Epithelial cell of proximal tubule (primary cell): Measurements from ENCODE around the gene SAMD4A. TPM values are rescaled to one million over a fixed set of nuclear protein-coding genes. Genes with fewer than 3 reads are reported as not detected.

Experiments
- DNase-seq: peaks from one replicate; pipeline ENCODE4 v3.0.0-alpha.2; 2011; ENCODE audit warnings: low read depth
- H3K4me3 ChIP-seq: 2 replicates; pipeline ENCODE4 v1.5.1; 2011; ENCODE audit warnings: low read depth, mild to moderate bottlenecking, low read length
- total RNA-seq: library from RNA; depleted of rRNA; stranded (reverse); fragments of >200 nt; gene quantifications from 2 replicates; pipeline ENCODE4 v1.2.3, GENCODE V29; 2015
- TF ChIP-seq, protein P1 (sequence below): conservative IDR thresholded peaks from 2 replicates; pipeline ENCODE4 v1.5.1; 2012; ENCODE audit warnings: low read depth, mild to moderate bottlenecking, low read length

Gene SAMD4A
- total RNA-seq, 1 donor from 2014 or later, result 18.9 TPM

DNA sequence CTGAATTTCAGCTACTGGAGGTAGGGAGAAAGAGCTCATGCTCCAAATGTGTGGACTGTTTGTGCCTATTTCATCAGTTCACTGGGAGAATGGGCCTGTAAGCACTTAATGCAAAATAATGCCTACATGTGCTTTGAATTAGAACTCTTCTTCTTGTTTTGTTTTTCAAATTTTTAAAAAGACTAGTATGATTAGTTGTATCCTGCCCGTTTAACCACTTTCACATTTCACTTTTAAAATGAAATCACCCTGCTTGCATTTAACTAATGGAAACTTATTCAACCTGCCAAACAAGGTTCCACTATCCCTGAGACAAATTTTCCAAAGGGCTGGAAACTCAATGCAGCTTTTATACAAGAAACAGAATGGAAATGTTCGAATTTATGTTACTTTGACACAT lies 79.7 kb downstream of the SAMD4A start:
- TF ChIP-seq, protein P1, sequence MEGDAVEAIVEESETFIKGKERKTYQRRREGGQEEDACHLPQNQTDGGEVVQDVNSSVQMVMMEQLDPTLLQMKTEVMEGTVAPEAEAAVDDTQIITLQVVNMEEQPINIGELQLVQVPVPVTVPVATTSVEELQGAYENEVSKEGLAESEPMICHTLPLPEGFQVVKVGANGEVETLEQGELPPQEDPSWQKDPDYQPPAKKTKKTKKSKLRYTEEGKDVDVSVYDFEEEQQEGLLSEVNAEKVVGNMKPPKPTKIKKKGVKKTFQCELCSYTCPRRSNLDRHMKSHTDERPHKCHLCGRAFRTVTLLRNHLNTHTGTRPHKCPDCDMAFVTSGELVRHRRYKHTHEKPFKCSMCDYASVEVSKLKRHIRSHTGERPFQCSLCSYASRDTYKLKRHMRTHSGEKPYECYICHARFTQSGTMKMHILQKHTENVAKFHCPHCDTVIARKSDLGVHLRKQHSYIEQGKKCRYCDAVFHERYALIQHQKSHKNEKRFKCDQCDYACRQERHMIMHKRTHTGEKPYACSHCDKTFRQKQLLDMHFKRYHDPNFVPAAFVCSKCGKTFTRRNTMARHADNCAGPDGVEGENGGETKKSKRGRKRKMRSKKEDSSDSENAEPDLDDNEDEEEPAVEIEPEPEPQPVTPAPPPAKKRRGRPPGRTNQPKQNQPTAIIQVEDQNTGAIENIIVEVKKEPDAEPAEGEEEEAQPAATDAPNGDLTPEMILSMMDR, result no peak

DNA sequence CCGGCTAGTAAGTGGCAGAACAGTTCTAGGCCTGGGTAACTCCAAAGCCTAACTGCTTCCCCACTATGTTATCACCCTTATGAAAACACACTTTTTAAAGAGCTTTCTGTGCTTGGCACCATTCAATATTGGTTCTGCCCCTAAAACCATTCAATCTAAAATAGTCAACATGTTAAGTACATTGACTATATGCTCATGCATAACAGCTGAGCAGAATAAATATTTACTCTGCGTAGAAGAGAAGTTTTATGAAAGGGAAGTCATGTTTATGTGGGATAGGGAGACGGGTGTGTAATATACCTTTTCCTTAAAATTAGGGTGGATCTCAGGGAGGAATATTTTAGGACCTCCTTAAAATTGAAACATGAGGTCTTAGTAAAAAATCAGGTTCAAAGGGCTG lies 80.5 kb downstream of the SAMD4A start:
- DNase-seq, result no peak
- TF ChIP-seq, protein P1, result no peak
- H3K4me3 ChIP-seq, result no peak overlapping the region

More for the DNA sequence above, 79.7 kb downstream of the SAMD4A start:
- H3K4me3 ChIP-seq, result no peak overlapping the region
- DNase-seq, result no peak

DNA sequence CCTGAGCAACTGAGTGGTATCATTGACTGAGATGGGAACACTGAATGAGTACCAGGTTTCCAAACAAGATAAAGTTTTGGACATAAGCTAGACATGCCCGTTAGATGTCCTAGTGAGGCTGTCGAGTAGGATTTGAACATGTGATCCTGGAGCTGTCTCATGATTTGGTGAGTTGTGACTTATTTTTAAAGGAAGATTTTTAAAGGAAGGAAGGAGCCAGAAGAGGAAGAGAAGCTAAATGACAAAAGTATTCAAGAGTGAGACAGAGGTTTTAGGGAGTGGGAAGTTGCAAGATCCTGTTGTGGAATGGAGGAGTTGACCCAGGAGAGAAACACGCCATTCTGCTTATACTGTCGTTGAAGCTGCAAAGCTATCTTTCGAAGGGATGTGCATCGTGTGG lies 82.1 kb downstream of the SAMD4A start:
- H3K4me3 ChIP-seq, result no peak overlapping the region
- DNase-seq, result no peak
- TF ChIP-seq, protein P1, result no peak

DNA sequence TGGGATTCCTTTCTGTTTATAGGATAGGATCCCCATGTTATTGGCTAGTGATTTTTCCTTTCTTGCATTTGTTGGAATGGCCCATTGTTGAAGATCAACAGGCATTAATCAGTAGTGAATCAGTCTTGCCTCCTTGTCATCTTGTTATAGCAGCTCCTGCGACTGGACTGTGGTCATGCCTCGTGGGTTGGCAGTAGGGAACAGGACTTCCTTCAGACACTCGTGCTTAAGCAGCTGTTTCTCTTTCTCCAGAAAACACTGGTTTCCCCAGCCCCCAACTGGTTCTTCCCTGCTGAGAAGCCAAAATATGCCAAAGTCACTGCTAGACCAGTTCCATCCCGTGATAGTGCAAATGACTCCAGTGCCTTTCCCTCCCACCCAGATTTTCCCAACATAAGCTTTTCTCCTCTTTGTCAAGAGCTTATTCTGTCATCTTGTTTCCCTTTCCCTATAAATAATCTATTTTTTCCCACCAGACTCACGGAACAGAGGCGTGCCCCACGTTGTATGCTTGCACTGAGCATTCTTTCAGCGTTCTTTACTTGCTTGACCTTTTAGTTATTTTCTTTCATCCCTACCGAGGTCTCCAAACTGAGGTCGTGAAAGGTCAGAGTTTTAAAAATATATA lies 83.5 kb downstream of the SAMD4A start:
- peak; percentile 96 for DNase-seq
- H3K4me3 ChIP-seq, result peak overlapping the region; percentile 26
- TF ChIP-seq, protein P1, result no peak

DNA sequence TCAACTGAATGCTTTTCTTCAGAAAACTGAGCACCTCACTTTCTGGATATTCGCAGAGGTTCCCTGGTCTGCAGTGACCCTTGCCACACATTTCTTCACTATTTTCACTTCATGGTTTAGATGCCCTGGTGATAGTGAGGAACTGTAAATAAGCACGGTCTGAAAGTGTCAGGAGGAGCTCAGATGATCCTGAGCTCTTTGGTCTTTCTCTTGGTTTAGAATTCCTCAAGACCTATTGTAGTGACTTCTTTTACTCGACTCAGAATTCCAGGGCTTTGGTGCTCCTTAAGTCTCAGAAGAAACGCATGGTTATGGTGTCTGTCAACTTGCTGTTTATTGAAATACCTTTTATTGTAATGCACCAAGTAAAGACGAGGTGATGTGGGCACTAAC lies 84.0 kb downstream of the SAMD4A start:
- DNase-seq, result no peak
- no peak overlapping the region for H3K4me3 ChIP-seq
- TF ChIP-seq, protein P1, result no peak

DNA sequence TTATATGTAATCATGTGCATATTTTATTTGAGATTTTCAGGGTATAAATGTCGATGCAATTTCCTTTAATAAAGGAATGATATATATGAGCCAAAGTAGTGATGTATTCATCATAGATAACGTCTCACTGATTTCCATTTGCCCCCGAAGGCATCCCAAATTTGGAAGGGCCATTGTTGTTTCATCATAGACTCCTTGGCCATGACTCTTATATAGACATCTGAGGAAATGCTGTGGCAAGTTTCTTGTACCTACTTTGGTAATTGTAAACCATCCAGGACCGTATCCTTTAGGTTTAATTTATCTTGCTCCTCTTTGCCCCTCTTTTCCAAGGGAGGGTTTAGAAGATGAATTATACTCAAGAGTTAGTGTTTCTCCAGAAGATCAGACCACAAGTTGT lies 84.7 kb downstream of the SAMD4A start:
- TF ChIP-seq, protein P1, result no peak
- no peak for DNase-seq
- no peak overlapping the region for H3K4me3 ChIP-seq

DNA sequence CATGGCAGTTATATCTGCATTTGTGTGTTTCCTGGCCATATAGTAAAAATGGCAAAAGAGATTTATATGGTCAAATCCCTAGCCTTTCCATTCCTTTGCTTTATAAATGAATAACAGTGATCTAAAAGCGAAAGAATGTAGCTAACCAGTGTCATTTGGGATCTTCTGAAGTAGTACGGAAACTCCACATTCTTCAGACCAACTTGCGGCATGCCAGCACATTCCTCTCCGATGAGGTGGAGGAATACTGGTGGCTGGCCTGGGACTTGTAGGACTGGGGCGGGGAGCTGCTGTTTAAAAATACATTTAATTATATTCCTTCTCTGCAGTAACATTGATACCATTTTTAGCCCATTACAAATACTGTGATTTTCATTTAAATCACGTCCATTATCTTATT lies 85.3 kb downstream of the SAMD4A start:
- DNase-seq, result peak; percentile 98
- H3K4me3 ChIP-seq, result peak overlapping the region; percentile 48
- TF ChIP-seq, protein P1, result no peak
